Vagina (tissue), 2 donors: Measurements from ENCODE around the gene LMO1. TPM values are rescaled to one million over a fixed set of nuclear protein-coding genes. Genes with fewer than 3 reads are reported as not detected.

Experiments used
- DNase-seq, 2 donors: peaks; one replicate each; pipeline ENCODE4 v3.0.0-alpha.2; 2017; ENCODE audit errors: extremely low spot score in 2 of 2
- H3K27ac ChIP-seq: fragments of 200-600 bp; sonication (generic); one replicate; pipeline ENCODE4 v1.5.1; 2019
- H3K27me3 ChIP-seq: fragments of 200-600 bp; sonication (generic); one replicate; pipeline ENCODE4 v1.5.1; 2019
- H3K36me3 ChIP-seq, 2 donors: fragments of 200-600 bp; sonication (generic); one replicate each; pipeline ENCODE4 v1.5.1; 2017 to 2019
- H3K4me1 ChIP-seq: fragments of 200-600 bp; sonication (generic); one replicate; pipeline ENCODE4 v1.5.1; 2019
- H3K4me3 ChIP-seq, 2 donors: fragments of 200-600 bp; sonication (generic); 1 replicate in 1 of 2; 2 replicates in 1 of 2; pipeline ENCODE4 v1.5.1; 2016 to 2019
- H3K9me3 ChIP-seq: fragments of 200-600 bp; sonication (generic); one replicate; pipeline ENCODE4 v1.5.1; 2019
- POLR2A ChIP-seq, 2 donors: fragments of 450-650 bp; IDR thresholded peaks; one replicate each; pipeline ENCODE4 v1.6.1; 2017; ENCODE audit warnings: antibody characterized with exemption in 2 of 2, mild to moderate bottlenecking in 2 of 2, moderate library complexity in 2 of 2
- POLR2AphosphoS5 ChIP-seq, 2 donors: sonication (generic); formaldehyde crosslinking; IDR thresholded peaks; one replicate each; pipeline ENCODE4 v1.9.0; 2017; ENCODE audit warnings: antibody characterized with exemption in 2 of 2, mild to moderate bottlenecking in 2 of 2, low read depth in 1 of 2; ENCODE audit not compliant: insufficient read depth in 1 of 2
- intact Hi-C: fragments of 100-400 bp; cut with DNase I; formaldehyde crosslinking; loops from one replicate; pipeline ENCODE4 v1.15.1; 2023
- total RNA-seq: library from RNA; depleted of rRNA; stranded (reverse); fragments of >200 nt; gene quantifications from one replicate; pipeline ENCODE4 v1.2.3, GENCODE V29; 2016
- TF ChIP-seq, protein P1 (sequence below), 3 experiments: fragments of 450-650 bp in 2 of 3; fragments of 200-600 bp in 1 of 3; sonication (generic) in 1 of 3; IDR thresholded peaks; one replicate each; pipeline ENCODE4 v1.5.1; 2017 to 2019; ENCODE audit warnings: antibody characterized with exemption in 3 of 3, mild to moderate bottlenecking in 2 of 3, moderate library complexity in 2 of 3

LMO1 gene
- total RNA-seq, 1 donor from 2014 or later = not detected

DNA sequence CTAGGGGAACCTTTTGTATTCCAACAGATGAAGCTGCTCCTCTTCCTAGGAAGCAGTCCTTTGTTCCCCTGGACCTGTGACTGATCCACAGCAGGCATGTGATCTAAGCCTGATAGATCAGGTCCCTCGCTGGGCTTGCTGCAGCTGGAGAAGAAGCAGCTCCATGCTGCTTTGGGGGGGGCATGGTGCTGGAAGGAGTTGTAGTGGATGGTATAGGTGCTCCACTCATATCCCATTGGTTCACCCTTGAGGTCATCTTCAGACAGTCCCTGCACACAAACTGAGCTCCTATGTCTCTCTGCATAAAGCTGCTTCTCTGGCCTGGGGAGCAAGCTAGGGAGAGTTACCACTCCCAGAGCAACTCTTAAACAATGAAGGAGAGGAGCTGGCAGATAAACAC lies 85.4 kb downstream of the LMO1 start:
- TF ChIP-seq POLR2A (IDR thresholded peaks at IDR 0.05) (no peak), POLR2AphosphoS5 (IDR thresholded peaks at IDR 0.05; ENCODE audit: insufficient read depth in 1 of 2, low read depth in 1 of 2) (no peak)
- TF ChIP-seq, protein P1, sequence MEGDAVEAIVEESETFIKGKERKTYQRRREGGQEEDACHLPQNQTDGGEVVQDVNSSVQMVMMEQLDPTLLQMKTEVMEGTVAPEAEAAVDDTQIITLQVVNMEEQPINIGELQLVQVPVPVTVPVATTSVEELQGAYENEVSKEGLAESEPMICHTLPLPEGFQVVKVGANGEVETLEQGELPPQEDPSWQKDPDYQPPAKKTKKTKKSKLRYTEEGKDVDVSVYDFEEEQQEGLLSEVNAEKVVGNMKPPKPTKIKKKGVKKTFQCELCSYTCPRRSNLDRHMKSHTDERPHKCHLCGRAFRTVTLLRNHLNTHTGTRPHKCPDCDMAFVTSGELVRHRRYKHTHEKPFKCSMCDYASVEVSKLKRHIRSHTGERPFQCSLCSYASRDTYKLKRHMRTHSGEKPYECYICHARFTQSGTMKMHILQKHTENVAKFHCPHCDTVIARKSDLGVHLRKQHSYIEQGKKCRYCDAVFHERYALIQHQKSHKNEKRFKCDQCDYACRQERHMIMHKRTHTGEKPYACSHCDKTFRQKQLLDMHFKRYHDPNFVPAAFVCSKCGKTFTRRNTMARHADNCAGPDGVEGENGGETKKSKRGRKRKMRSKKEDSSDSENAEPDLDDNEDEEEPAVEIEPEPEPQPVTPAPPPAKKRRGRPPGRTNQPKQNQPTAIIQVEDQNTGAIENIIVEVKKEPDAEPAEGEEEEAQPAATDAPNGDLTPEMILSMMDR (IDR thresholded peaks at IDR 0.05) = no peak
- H3K4me1 ChIP-seq = no peaks in the 10 kb centered on the region

GRCh38 chr11:8177136-8177535 lies 86.5 kb downstream of the LMO1 start:
- Histone ChIP-seq H3K4me3 (no peak overlapping the region), H3K9me3 (no peaks in the 10 kb centered on the region), H3K27ac (no peak overlapping the region), H3K27me3 (no peaks in the 10 kb centered on the region), H3K36me3 (no peaks in the 10 kb centered on the region), H3K4me1 (no peaks in the 10 kb centered on the region)
- intact Hi-C loops = no loop called here
- TF ChIP-seq, protein P1 (IDR thresholded peaks at IDR 0.05) = no peak
- no peak for TF ChIP-seq POLR2AphosphoS5 (IDR thresholded peaks at IDR 0.05; ENCODE audit: insufficient read depth in 1 of 2, low read depth in 1 of 2)
- no peak for TF ChIP-seq POLR2A (IDR thresholded peaks at IDR 0.05)
- DNase-seq = no peak

More for the DNA sequence above, 85.4 kb downstream of the LMO1 start:
- Histone ChIP-seq H3K36me3 (no peaks in the 10 kb centered on the region), H3K27me3 (no peaks in the 10 kb centered on the region), H3K9me3 (no peaks in the 10 kb centered on the region), H3K27ac (no peak overlapping the region), H3K4me3 (no peak overlapping the region)
- no peak for DNase-seq
- intact Hi-C loops = no loop called here

Other genes starting within 250 kb of the LMO1 start
- 13.5 TPM for gene TUB, start 182.7 kb downstream of the LMO1 start, total RNA-seq
- gene RIC3, start 94.9 kb downstream of the LMO1 start, total RNA-seq = 17.7 TPM